ENCODE data around the gene RNF17. TPM values are rescaled to one million over a fixed set of nuclear protein-coding genes. Genes with fewer than 3 reads are reported as not detected.

The RNF17 gene
- total RNA-seq, 1 experiment from 2014 or later: not detected

- Histone ChIP-seq H2AFZ (ENCODE audit: low read depth, low read length, poor library complexity, severe bottlenecking) (no peak overlapping the region), H3K4me1 (ENCODE audit: control insufficient read depth in 1 of 2, insufficient read depth in 2 of 2, low read length in 2 of 2) (no peaks in the 10 kb centered on the region), H3K9me2 (ENCODE audit: insufficient read depth) (no peaks in the 10 kb centered on the region), H3K4me2 (ENCODE audit: low read length) (no peak overlapping the region), H3K9me3 (ENCODE audit: control insufficient read depth in 1 of 2, insufficient read depth in 1 of 2, low read depth in 1 of 2, low read length in 2 of 2) (no peaks in the 10 kb centered on the region), H3K27ac (ENCODE audit: low read depth, low read length) (no peak overlapping the region), H4K20me1 (ENCODE audit: insufficient read depth) (no peaks in the 10 kb centered on the region), H3K36me3 (ENCODE audit: control insufficient read depth in 1 of 2, insufficient read depth in 2 of 2, low read length in 2 of 2) (peaks cover 4 to 8% of the 10 kb centered on the region in 2 experiments; a peak in 2 of 4 replicates), H3K27me3 (ENCODE audit: insufficient read depth, low read length) (no peaks in the 10 kb centered on the region), H3K79me2 (ENCODE audit: insufficient read depth, low read length) (no peaks in the 10 kb centered on the region), H3K4me3 (replicated peaks in 1 of 2; ENCODE audit: low read depth in 1 of 2, low read length in 2 of 2) (no peak overlapping the region), H3K9ac (ENCODE audit: low read length) (no peak overlapping the region)
- RAD21 ChIA-PET (ENCODE audit: low non-redundant PET in 1 of 2, low total read pairs in 2 of 2, uncharacterized antibody in 2 of 2, unreplicated experiment in 2 of 2): no interaction called here
- BruUV-seq (replicated peaks): no TSS peak
- CTCF ChIA-PET: no interaction called here
- TF ChIP-seq CEBPB (IDR thresholded peaks at IDR 0.05; ENCODE audit: low read depth) (no peak), MAX (IDR thresholded peaks at IDR 0.05) (no peak), TCF7L2 (IDR thresholded peaks at IDR 0.05; ENCODE audit: borderline replicate concordance, extremely low read depth, insufficient read depth, insufficient read length) (no peak), POLR2AphosphoS5 (IDR thresholded peaks at IDR 0.05; ENCODE audit: low read depth, low read length) (no peak), ZBTB33 (IDR thresholded peaks at IDR 0.05; ENCODE audit: extremely low read depth, insufficient replicate concordance, low read length) (no peak), REST (IDR thresholded peaks at IDR 0.05; ENCODE audit: low read depth) (no peak), SRF (IDR thresholded peaks at IDR 0.05; ENCODE audit: low read depth) (no peak), ELF1 (IDR thresholded peaks at IDR 0.05; ENCODE audit: borderline replicate concordance, low read depth) (no peak), RAD21 (IDR thresholded peaks at IDR 0.05; ENCODE audit: low read depth) (no peak), YY1 (IDR thresholded peaks at IDR 0.05; ENCODE audit: extremely low read depth, insufficient replicate concordance, low read depth, low read length) (no peak), SIN3A (IDR thresholded peaks at IDR 0.05; ENCODE audit: low read depth) (no peak), EZH2phosphoT487 (IDR thresholded peaks at IDR 0.05; ENCODE audit: borderline replicate concordance) (no peak), EZH2 (IDR thresholded peaks at IDR 0.05) (no peak), POLR2A (IDR thresholded peaks at IDR 0.05; ENCODE audit: borderline replicate concordance, extremely low read depth, insufficient read depth, insufficient read length) (no peak), SP1 (IDR thresholded peaks at IDR 0.05; ENCODE audit: low read depth) (no peak)
- POLR2A ChIA-PET: no interaction called here
- intact Hi-C loops (cut with micrococcal nuclease): no loop called here
- ATAC-seq: no peak
- no peak for DNase-seq (ENCODE audit: low read depth, low spot score)
Observed at GRCh38 chr13:24894277-24894971, 130.5 kb downstream of the RNF17 start.
